Peyer's patch (tissue), 4 donors: Measurements from ENCODE around the gene HDHD5.

Experiments used
- POLR2A ChIP-seq, 2 donors: fragments of 450-650 bp; IDR thresholded peaks; one replicate each; pipeline ENCODE4 v1.5.1; 2017; ENCODE audit warnings: antibody characterized with exemption in 2 of 2, mild to moderate bottlenecking in 2 of 2, moderate library complexity in 2 of 2
- TF ChIP-seq, protein P1 (sequence below), 6 experiments: fragments of 450-650 bp in 4 of 6; fragments of 200-600 bp in 2 of 6; sonication (generic) in 1 of 6; IDR thresholded peaks; one replicate each; pipeline ENCODE4 v1.5.1; 2017 to 2019; ENCODE audit warnings: antibody characterized with exemption in 6 of 6, mild to moderate bottlenecking in 3 of 6, moderate library complexity in 1 of 6

DNA sequence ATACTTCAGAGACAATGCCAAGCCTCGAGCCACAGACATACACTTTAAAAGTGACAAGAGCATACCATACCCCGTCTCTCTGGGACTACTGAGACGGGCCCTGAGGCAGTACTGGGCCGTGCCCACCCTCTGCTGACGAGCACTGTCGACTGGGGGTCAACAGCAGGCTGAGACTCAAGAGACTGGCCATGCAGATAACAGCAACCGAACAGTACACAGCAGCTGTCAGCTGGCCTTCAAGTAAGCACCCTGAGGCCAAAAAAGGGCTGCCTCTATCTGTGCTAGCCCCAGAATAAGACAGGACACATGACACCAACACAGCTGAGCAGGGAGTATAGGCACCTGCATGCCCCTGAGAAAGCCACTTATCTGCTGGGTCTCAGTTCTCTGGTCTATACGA is 19.1 kb downstream of the HDHD5 start:
- TF ChIP-seq, protein P1, sequence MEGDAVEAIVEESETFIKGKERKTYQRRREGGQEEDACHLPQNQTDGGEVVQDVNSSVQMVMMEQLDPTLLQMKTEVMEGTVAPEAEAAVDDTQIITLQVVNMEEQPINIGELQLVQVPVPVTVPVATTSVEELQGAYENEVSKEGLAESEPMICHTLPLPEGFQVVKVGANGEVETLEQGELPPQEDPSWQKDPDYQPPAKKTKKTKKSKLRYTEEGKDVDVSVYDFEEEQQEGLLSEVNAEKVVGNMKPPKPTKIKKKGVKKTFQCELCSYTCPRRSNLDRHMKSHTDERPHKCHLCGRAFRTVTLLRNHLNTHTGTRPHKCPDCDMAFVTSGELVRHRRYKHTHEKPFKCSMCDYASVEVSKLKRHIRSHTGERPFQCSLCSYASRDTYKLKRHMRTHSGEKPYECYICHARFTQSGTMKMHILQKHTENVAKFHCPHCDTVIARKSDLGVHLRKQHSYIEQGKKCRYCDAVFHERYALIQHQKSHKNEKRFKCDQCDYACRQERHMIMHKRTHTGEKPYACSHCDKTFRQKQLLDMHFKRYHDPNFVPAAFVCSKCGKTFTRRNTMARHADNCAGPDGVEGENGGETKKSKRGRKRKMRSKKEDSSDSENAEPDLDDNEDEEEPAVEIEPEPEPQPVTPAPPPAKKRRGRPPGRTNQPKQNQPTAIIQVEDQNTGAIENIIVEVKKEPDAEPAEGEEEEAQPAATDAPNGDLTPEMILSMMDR (IDR thresholded peaks at IDR 0.05): no peak
- no peak for TF ChIP-seq POLR2A (IDR thresholded peaks at IDR 0.05)
